H1 (cell line): ENCODE data around the gene CHRNA4. TPM values are rescaled to one million over a fixed set of nuclear protein-coding genes. Genes with fewer than 3 reads are reported as not detected.

Source experiments
- CTCF ChIA-PET: fragments of 300-600 bp; sonication (Branson Sonifier 250); formaldehyde crosslinking; loops from one replicate; lab custom pipeline; 2021; ENCODE audit not compliant: partially characterized antibody; lab: Charles Lee
- POLR2A ChIA-PET: fragments of 300-600 bp; sonication (Branson Sonifier 250); formaldehyde crosslinking; loops from one replicate; lab custom pipeline; 2021; ENCODE audit warnings: inconsistent platforms; ENCODE audit not compliant: partially characterized antibody; lab: Charles Lee
- DNase-seq, 2 experiments: peaks; one replicate each; pipeline versions ENCODE4 v3.0.0 to v3.0.0-alpha.2; 2010 to 2022; ENCODE audit warnings: low spot score in 2 of 2, low read depth in 1 of 2, mixed read lengths in 1 of 2
- FAIRE-seq: peaks from 2 replicates; lab custom pipeline; 2011; peaks lifted over from hg19 to GRCh38; lab: Jason Lieb, UNC
- H2AFZ ChIP-seq: 2 replicates; pipeline ENCODE4 v1.8.1; 2012; ENCODE audit warnings: low read length, inconsistent platforms
- H2AK5ac ChIP-seq: 2 replicates; pipeline ENCODE4 v1.6.1; 2013; ENCODE audit warnings: low read depth, low read length
- H2BK120ac ChIP-seq: replicated peaks from 2 replicates; pipeline ENCODE3; 2013; ENCODE audit warnings: low read depth, low read length, inconsistent platforms
- H2BK12ac ChIP-seq: 2 replicates; pipeline ENCODE4 v1.6.1; 2013; ENCODE audit warnings: low read depth, low read length
- H2BK15ac ChIP-seq: 2 replicates; pipeline ENCODE4 v1.6.1; 2013; ENCODE audit warnings: low read length
- H2BK20ac ChIP-seq: 2 replicates; pipeline ENCODE4 v1.6.1; 2013; ENCODE audit warnings: low read length
- H2BK5ac ChIP-seq: 2 replicates; pipeline ENCODE4 v1.6.1; 2013; ENCODE audit warnings: low read depth, low read length
- H3K14ac ChIP-seq: 2 replicates; pipeline ENCODE4 v1.6.1; 2013; ENCODE audit warnings: inconsistent platforms; ENCODE audit not compliant: insufficient read length
- H3K18ac ChIP-seq: 2 replicates; pipeline ENCODE4 v1.6.1; 2013; ENCODE audit warnings: low read length; ENCODE audit errors: extremely low read depth
- H3K23ac ChIP-seq: 2 replicates; pipeline ENCODE4 v1.6.1; 2013; ENCODE audit warnings: inconsistent platforms; ENCODE audit not compliant: insufficient read length
- H3K23me2 ChIP-seq: 2 replicates; pipeline ENCODE4 v1.6.1; 2013; ENCODE audit warnings: low read depth, low read length
- H3K27ac ChIP-seq: 2 replicates; pipeline ENCODE4 v1.6.1; 2011; ENCODE audit warnings: low read depth, low read length, inconsistent platforms
- H3K27me3 ChIP-seq, 4 experiments: replicated peaks in 1 of 4; 1 replicate in 1 of 4; 2 replicates in 3 of 4; pipeline versions ENCODE4 v1.6.1 to v1.8.1; 2011 to 2013; ENCODE audit warnings: low read length in 3 of 4, mild to moderate bottlenecking in 3 of 4, inconsistent platforms in 2 of 4, mixed read lengths in 2 of 4, moderate library complexity in 1 of 4; ENCODE audit not compliant: control insufficient read depth in 3 of 4, insufficient read depth in 3 of 4; ENCODE audit errors: extremely low read depth in 1 of 4
- H3K36me3 ChIP-seq, 4 experiments: 2 replicates each; pipeline versions ENCODE4 v1.6.1 to v1.8.1; 2011 to 2013; ENCODE audit warnings: mild to moderate bottlenecking in 4 of 4, low read length in 3 of 4, moderate library complexity in 2 of 4, control low read depth in 1 of 4, inconsistent platforms in 1 of 4; ENCODE audit not compliant: insufficient read depth in 4 of 4, control insufficient read depth in 2 of 4
- H3K4ac ChIP-seq: replicated peaks from 2 replicates; pipeline ENCODE3; 2013; ENCODE audit warnings: low read length, low read depth, mixed read lengths, inconsistent platforms; ENCODE audit not compliant: insufficient read length
- H3K4me1 ChIP-seq, 4 experiments: replicated peaks in 1 of 4; 1 replicate in 1 of 4; 2 replicates in 3 of 4; pipeline versions ENCODE4 v1.6.1 to v1.8.1; 2011 to 2013; ENCODE audit warnings: low read length in 3 of 4, inconsistent platforms in 2 of 4, mixed read lengths in 1 of 4; ENCODE audit not compliant: insufficient read depth in 4 of 4, control insufficient read depth in 3 of 4
- H3K4me2 ChIP-seq, 2 experiments: 2 replicates each; pipeline versions ENCODE4 v1.6.1 to v1.8.1; 2011 to 2013; ENCODE audit warnings: low read depth in 2 of 2, low read length in 2 of 2, control low read depth in 1 of 2, inconsistent platforms in 1 of 2, mild to moderate bottlenecking in 1 of 2; ENCODE audit not compliant: insufficient read depth in 1 of 2
- H3K4me3 ChIP-seq, 4 experiments: fragments of 200-600, 300-600 bp in 1 of 4; sonication (generic), shearing (Covaris generic), sonication (Bioruptor Twin) in 1 of 4; 2 replicates each; pipeline versions ENCODE4 v1.5.1 to v1.8.1; 2011 to 2016; ENCODE audit warnings: low read length in 4 of 4, low read depth in 3 of 4, control low read depth in 2 of 4, inconsistent platforms in 2 of 4, mild to moderate bottlenecking in 2 of 4, mixed read lengths in 1 of 4, moderate library complexity in 1 of 4; ENCODE audit not compliant: insufficient read depth in 2 of 4; ENCODE audit errors: extremely low read depth in 1 of 4
- H3K56ac ChIP-seq: replicated peaks from 2 replicates; pipeline ENCODE3; 2013; ENCODE audit warnings: low read depth, mild to moderate bottlenecking, mixed read lengths, low read length, inconsistent platforms; ENCODE audit not compliant: insufficient read length
- H3K79me1 ChIP-seq: 2 replicates; pipeline ENCODE4 v1.6.1; 2013; ENCODE audit warnings: low read depth, low read length, control low read depth
- H3K79me2 ChIP-seq, 2 experiments: 2 replicates each; pipeline versions ENCODE4 v1.6.1 to v1.8.1; 2012 to 2013; ENCODE audit warnings: low read length in 2 of 2, mild to moderate bottlenecking in 2 of 2, inconsistent platforms in 1 of 2; ENCODE audit not compliant: insufficient read depth in 2 of 2, control insufficient read depth in 1 of 2
- H3K9ac ChIP-seq, 4 experiments: replicated peaks in 1 of 4; 1 replicate in 1 of 4; 2 replicates in 3 of 4; pipeline versions ENCODE4 v1.6.1 to v1.8.1; 2011 to 2013; ENCODE audit warnings: low read depth in 3 of 4, low read length in 3 of 4, control low read depth in 2 of 4, mild to moderate bottlenecking in 2 of 4, moderate library complexity in 2 of 4, inconsistent platforms in 1 of 4; ENCODE audit errors: extremely low read depth in 1 of 4
- H3K9me3 ChIP-seq, 2 experiments: 2 replicates each; pipeline versions ENCODE4 v1.6.1 to v1.8.1; 2012 to 2013; ENCODE audit warnings: mild to moderate bottlenecking in 2 of 2, moderate library complexity in 2 of 2, control low read depth in 1 of 2, inconsistent platforms in 1 of 2, low read depth in 1 of 2, low read length in 1 of 2, mixed read lengths in 1 of 2; ENCODE audit not compliant: insufficient read depth in 2 of 2
- H4K20me1 ChIP-seq, 2 experiments: replicated peaks in 1 of 2; 2 replicates each; pipeline versions ENCODE3 to v1.8.1; 2011 to 2013; ENCODE audit warnings: inconsistent platforms in 2 of 2, low read length in 2 of 2, mild to moderate bottlenecking in 1 of 2; ENCODE audit not compliant: insufficient read depth in 2 of 2, control insufficient read depth in 1 of 2
- H4K5ac ChIP-seq: 2 replicates; pipeline ENCODE4 v1.6.1; 2013; ENCODE audit warnings: low read length, low read depth, mixed read lengths, inconsistent platforms; ENCODE audit not compliant: insufficient read length
- H4K8ac ChIP-seq: 2 replicates; pipeline ENCODE4 v1.8.0; 2013; ENCODE audit warnings: mild to moderate bottlenecking, moderate library complexity, low read length, inconsistent platforms; ENCODE audit not compliant: insufficient read depth; ENCODE audit errors: extremely low read depth
- H4K91ac ChIP-seq: replicated peaks from 2 replicates; pipeline ENCODE3; 2013; ENCODE audit warnings: low read length, mixed read lengths, inconsistent platforms; ENCODE audit not compliant: insufficient read length
- TCF12 ChIP-seq: IDR thresholded peaks from 2 replicates; pipeline ENCODE4 v1.6.1; 2011; ENCODE audit warnings: low read depth, mild to moderate bottlenecking, low read length
- WGBS, 2 experiments: shearing (Covaris generic) in 1 of 2; methylation state at CpG; one replicate each; pipeline versions ENCODE4 v1.1.6 to v1.1.7; 2013 to 2015; ENCODE audit warnings: low lambda C conversion rate in 2 of 2, mixed read lengths in 2 of 2, inconsistent platforms in 1 of 2, low coverage in 1 of 2, missing lambda C conversion rate in 1 of 2; ENCODE audit not compliant: insufficient replicate concordance in 2 of 2, insufficient coverage in 1 of 2, insufficient read length in 1 of 2; ENCODE audit errors: extremely low coverage in 1 of 2, missing lambda C conversion rate in 1 of 2; 5-methylcytosine and 5-hydroxymethylcytosine counted together
- polyA plus RNA-seq, 7 experiments: library from polyadenylated mRNA; depleted of rRNA in 3 of 7; stranded (reverse) in 5 of 7; unstranded in 2 of 7; fragments of >200 nt in 5 of 7; fragments of 200-250 nt in 2 of 7; gene quantifications; 1 replicate in 5 of 7; 2 replicates in 1 of 7; 4 replicates in 1 of 7; pipeline versions ENCODE4 v1.2.1 to v1.2.3, GENCODE V29; 2011 to 2013; ENCODE audit warnings: missing spikeins in 2 of 7, mixed read lengths in 2 of 7
- total RNA-seq: library from RNA; stranded (reverse); fragmentation: NEBNext Ultra II Directional; extraction: Animal tissue kit (Norgen Biotek cat#: 25700); gene quantifications from 2 replicates; pipeline ENCODE4 v1.2.1, GENCODE V29; 2021
- TF ChIP-seq, protein P1 (sequence below): IDR thresholded peaks from 2 replicates; pipeline ENCODE4 v1.6.1; 2011; ENCODE audit warnings: low read length, improper control_type of control experiment

The CHRNA4 gene
- total and polyA plus RNA-seq, 2 of the 8 experiments (the other 6 are each of a cell fraction or from before 2014, with no cell fraction given), result 4.3 to 5.7 TPM

DNA sequence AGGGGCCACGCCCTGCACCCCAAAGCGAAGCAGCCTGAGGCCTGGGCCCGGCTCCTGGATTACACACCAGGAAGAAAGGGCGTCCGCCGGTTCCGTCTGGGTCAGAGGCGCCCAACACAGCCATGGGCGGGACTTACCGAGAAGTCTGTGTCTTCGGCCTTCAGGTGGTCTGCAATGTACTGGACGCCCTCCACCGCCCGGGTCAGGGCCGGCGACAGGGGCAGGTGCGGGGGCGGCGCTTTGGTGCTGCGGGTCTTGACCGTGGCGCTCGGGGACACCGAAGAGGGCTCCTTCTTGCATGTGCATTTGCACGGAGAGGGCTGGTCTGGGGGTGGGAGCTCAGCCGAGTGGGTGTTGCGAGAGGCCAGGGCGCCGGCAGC lies 11.6 kb downstream of the CHRNA4 start:
- CTCF ChIA-PET, result interaction anchor here (0.9 to 5.0 kb wide), 2 partner anchors 30 to 40 kb away, joined by 5 to 33 read pairs; no protein-coding TSS in a partner anchor
- no peak overlapping the region for H2BK20ac ChIP-seq
- no peak for FAIRE-seq

More for the DNA sequence above, 11.6 kb downstream of the CHRNA4 start:
- H3K14ac ChIP-seq, result no peak overlapping the region
- no peaks in the 10 kb centered on the region for H3K79me2 ChIP-seq
- no peak overlapping the region for H3K4me3 ChIP-seq
- no peaks in the 10 kb centered on the region for H3K36me3 ChIP-seq
- H3K4me2 ChIP-seq, result no peak overlapping the region
- no peaks in the 10 kb centered on the region for H3K23me2 ChIP-seq
- H3K9ac ChIP-seq, result no peak overlapping the region
- no peak for DNase-seq
- H2AK5ac ChIP-seq, result no peak overlapping the region
- H3K4me1 ChIP-seq, result peaks cover 0 to 11% (median 8%) of the 10 kb centered on the region in 4 experiments; a peak in 5 of 7 replicates
- no peak overlapping the region for H3K56ac ChIP-seq
- H3K18ac ChIP-seq, result no peak overlapping the region
- H4K20me1 ChIP-seq, result peaks cover 0 to 2% of the 10 kb centered on the region in 2 experiments
- H2BK15ac ChIP-seq, result no peak overlapping the region
- H2AFZ ChIP-seq, result no peak overlapping the region
- TF ChIP-seq TCF12, result no peak
- TF ChIP-seq, protein P1, sequence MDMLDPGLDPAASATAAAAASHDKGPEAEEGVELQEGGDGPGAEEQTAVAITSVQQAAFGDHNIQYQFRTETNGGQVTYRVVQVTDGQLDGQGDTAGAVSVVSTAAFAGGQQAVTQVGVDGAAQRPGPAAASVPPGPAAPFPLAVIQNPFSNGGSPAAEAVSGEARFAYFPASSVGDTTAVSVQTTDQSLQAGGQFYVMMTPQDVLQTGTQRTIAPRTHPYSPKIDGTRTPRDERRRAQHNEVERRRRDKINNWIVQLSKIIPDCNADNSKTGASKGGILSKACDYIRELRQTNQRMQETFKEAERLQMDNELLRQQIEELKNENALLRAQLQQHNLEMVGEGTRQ, result no peak
- no peak overlapping the region for H4K5ac ChIP-seq
- no peak overlapping the region for H3K27ac ChIP-seq
- H2BK5ac ChIP-seq, result no peak overlapping the region
- no peak overlapping the region for H2BK12ac ChIP-seq
- H3K4ac ChIP-seq, result no peak overlapping the region
- POLR2A ChIA-PET, result interaction anchor here (0.6 kb wide), 1 partner anchor 69 kb away, joined by 3 read pairs; no protein-coding TSS in a partner anchor
- 82% methylated on average over 26 of the region's 29 CpGs; no CpG with 5 or more reads in 1 of the 2 experiments for WGBS, 2 experiments
- H3K27me3 ChIP-seq, result no peaks in the 10 kb centered on the region
- H3K9me3 ChIP-seq, result peaks cover 0 to 8% of the 10 kb centered on the region in 2 experiments; a peak in 2 of 4 replicates
- no peak overlapping the region for H4K91ac ChIP-seq
- H2BK120ac ChIP-seq, result no peak overlapping the region
- H3K23ac ChIP-seq, result no peak overlapping the region
- H3K79me1 ChIP-seq, result no peaks in the 10 kb centered on the region
- H4K8ac ChIP-seq, result no peak overlapping the region
